K562 (cell line): ENCODE results near the gene SHBG. TPM values are rescaled to one million over a fixed set of nuclear protein-coding genes. Genes with fewer than 3 reads are reported as not detected.

ENCODE experiments used
- HNRNPL ChIP-seq: fragments of 200-400 bp; formaldehyde crosslinking; IDR thresholded peaks from 2 replicates; pipeline ENCODE4 v1.6.1; 2017; ENCODE audit warnings: low read depth, mild to moderate bottlenecking, low read length
- L3MBTL2 ChIP-seq: fragments of 450-650 bp; IDR thresholded peaks from 2 replicates; pipeline ENCODE4 v1.6.1; 2016; ENCODE audit warnings: mild to moderate bottlenecking, moderate library complexity
- MYNN ChIP-seq, 2 experiments: sonication (generic); formaldehyde crosslinking in 1 of 2; IDR thresholded peaks; 2 replicates each; pipeline versions ENCODE4 v1.5.0 to v1.6.1; 2016 to 2020; ENCODE audit warnings: antibody characterized with exemption in 1 of 2, missing genetic modification reagents in 1 of 2
- NCOA2 ChIP-seq, 2 experiments: fragments of 450-650 bp; IDR thresholded peaks; 2 replicates each; pipeline ENCODE4 v1.6.1; 2018; ENCODE audit warnings: mild to moderate bottlenecking in 2 of 2, moderate library complexity in 1 of 2; ENCODE audit not compliant: partially characterized antibody in 2 of 2
- NR4A1 ChIP-seq, 2 experiments: fragments of 250-450 bp in 1 of 2; fragments of 450-650 bp in 1 of 2; sonication (Bioruptor Pico) in 1 of 2; IDR thresholded peaks; 2 replicates each; pipeline versions ENCODE4 v1.4.0 to v1.6.1; 2016 to 2020; ENCODE audit warnings: mild to moderate bottlenecking in 2 of 2, missing compliant biosample characterization in 1 of 2, missing genetic modification characterization in 1 of 2, moderate library complexity in 1 of 2
- SMARCA5 ChIP-seq: fragments of 450-650 bp; IDR thresholded peaks from 2 replicates; pipeline ENCODE4 v1.6.1; 2016
- SOX6 ChIP-seq: fragments of 450-650 bp; IDR thresholded peaks from 2 replicates; pipeline ENCODE4 v1.6.1; 2014; ENCODE audit warnings: mild to moderate bottlenecking
- SRSF7 ChIP-seq: fragments of 200-400 bp; formaldehyde crosslinking; optimal IDR thresholded peaks from 2 replicates; pipeline ENCODE3; 2017; ENCODE audit warnings: mild to moderate bottlenecking, low read depth, low read length
- TAL1 ChIP-seq: fragments of 450-650 bp; IDR thresholded peaks from 2 replicates; pipeline ENCODE4 v1.6.1; 2016; ENCODE audit warnings: mild to moderate bottlenecking
- XRCC5 ChIP-seq: fragments of 200-400 bp; formaldehyde crosslinking; IDR thresholded peaks from 2 replicates; pipeline ENCODE4 v1.6.1; 2017; ENCODE audit warnings: low read depth, mild to moderate bottlenecking, low read length
- ZNF232 ChIP-seq: sonication (generic); formaldehyde crosslinking; IDR thresholded peaks from 2 replicates; pipeline ENCODE4 v1.8.0; 2022; ENCODE audit warnings: mild to moderate bottlenecking, missing genetic modification reagents
- ZNF408 ChIP-seq: fragments of 250-450 bp; sonication (Bioruptor Pico); IDR thresholded peaks from 2 replicates; pipeline ENCODE4 v1.4.0; 2020; ENCODE audit warnings: low read depth, mild to moderate bottlenecking, moderate library complexity
- polyA plus RNA-seq, 8 experiments: library from polyadenylated mRNA; depleted of rRNA in 4 of 8; stranded (reverse) in 5 of 8; unstranded in 3 of 8; fragments of >200 nt; fragmentation: Nextera tagmentation in 2 of 8; fragmentation: Illumina TruSeq in 1 of 8; extraction: Ambion mirVana in 2 of 8; extraction: Trizol in 1 of 8; gene quantifications; 2 replicates each; pipeline versions ENCODE4 v1.2.1 to v1.2.3, GENCODE V29; 2011 to 2014; ENCODE audit warnings: inconsistent platforms in 1 of 8, missing spikeins in 1 of 8
- total RNA-seq, 7 experiments: library from RNA; depleted of rRNA in 6 of 7; stranded (reverse); fragments of >200 nt in 6 of 7; fragmentation: Illumina TruSeq in 2 of 7; extraction: Trizol in 2 of 7; gene quantifications; 2 replicates each; pipeline versions ENCODE4 v1.2.1 to v1.2.3, GENCODE V29; 2011 to 2021; ENCODE audit warnings: low replicate concordance in 1 of 7
- TF ChIP-seq, protein P1 (sequence below): fragments of 250-450 bp; sonication (Bioruptor Pico); IDR thresholded peaks from 2 replicates; pipeline ENCODE4 v1.8.0; 2022; ENCODE audit warnings: moderate library complexity, mild to moderate bottlenecking, inconsistent platforms
- TF ChIP-seq, protein P2 (sequence below), 2 experiments: fragments of 450-650 bp; IDR thresholded peaks; 2 replicates each; pipeline ENCODE4 v1.6.1; 2016
- TF ChIP-seq, protein P3 (sequence below): fragments of 200-600 bp; sonication (generic); IDR thresholded peaks from one replicate; pipeline ENCODE4 v1.6.1; 2012; ENCODE audit warnings: mild to moderate bottlenecking, low read depth, low read length, inconsistent platforms

SHBG gene
- total and polyA plus RNA-seq, 9 of the 15 experiments (the other 6 are each of a cell fraction or from before 2014, with no cell fraction given) = not detected

- TF ChIP-seq, protein P1, sequence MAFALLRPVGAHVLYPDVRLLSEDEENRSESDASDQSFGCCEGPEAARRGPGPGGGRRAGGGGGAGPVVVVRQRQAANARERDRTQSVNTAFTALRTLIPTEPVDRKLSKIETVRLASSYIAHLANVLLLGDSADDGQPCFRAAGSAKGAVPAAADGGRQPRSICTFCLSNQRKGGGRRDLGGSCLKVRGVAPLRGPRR = no peak
- no peak for TF ChIP-seq NR4A1 (CRISPR knock-in tag; IDR thresholded peaks at IDR 0.05)
- peak; percentile 91 for TF ChIP-seq NR4A1 (tag; IDR thresholded peaks at IDR 0.05)
- TF ChIP-seq HNRNPL = no peak
- TF ChIP-seq NCOA2 (IDR thresholded peaks at IDR 0.05; ENCODE audit: partially characterized antibody in 2 of 2) = peak in 1 of 2 experiments; percentile 79
- TF ChIP-seq MYNN (IDR thresholded peaks at IDR 0.05) = no peak
- no peak for TF ChIP-seq MYNN (CRISPR knock-in tag; IDR thresholded peaks at IDR 0.05)
- TF ChIP-seq SMARCA5 = no peak
- TF ChIP-seq, protein P2, sequence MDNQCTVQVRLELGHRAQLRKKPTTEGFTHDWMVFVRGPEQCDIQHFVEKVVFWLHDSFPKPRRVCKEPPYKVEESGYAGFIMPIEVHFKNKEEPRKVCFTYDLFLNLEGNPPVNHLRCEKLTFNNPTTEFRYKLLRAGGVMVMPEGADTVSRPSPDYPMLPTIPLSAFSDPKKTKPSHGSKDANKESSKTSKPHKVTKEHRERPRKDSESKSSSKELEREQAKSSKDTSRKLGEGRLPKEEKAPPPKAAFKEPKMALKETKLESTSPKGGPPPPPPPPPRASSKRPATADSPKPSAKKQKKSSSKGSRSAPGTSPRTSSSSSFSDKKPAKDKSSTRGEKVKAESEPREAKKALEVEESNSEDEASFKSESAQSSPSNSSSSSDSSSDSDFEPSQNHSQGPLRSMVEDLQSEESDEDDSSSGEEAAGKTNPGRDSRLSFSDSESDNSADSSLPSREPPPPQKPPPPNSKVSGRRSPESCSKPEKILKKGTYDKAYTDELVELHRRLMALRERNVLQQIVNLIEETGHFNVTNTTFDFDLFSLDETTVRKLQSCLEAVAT (IDR thresholded peaks at IDR 0.05) = no peak
- peak; percentile 99 for TF ChIP-seq L3MBTL2
- peak; percentile 34; the same call in 1 of the 2 replicates for TF ChIP-seq SOX6
- no peak for TF ChIP-seq ZNF232 (CRISPR knock-in tag)
- TF ChIP-seq ZNF408 (CRISPR knock-in tag) = no peak
- TF ChIP-seq SRSF7 = no peak
- TF ChIP-seq XRCC5 = no peak
- no peak for TF ChIP-seq TAL1
- TF ChIP-seq, protein P3, sequence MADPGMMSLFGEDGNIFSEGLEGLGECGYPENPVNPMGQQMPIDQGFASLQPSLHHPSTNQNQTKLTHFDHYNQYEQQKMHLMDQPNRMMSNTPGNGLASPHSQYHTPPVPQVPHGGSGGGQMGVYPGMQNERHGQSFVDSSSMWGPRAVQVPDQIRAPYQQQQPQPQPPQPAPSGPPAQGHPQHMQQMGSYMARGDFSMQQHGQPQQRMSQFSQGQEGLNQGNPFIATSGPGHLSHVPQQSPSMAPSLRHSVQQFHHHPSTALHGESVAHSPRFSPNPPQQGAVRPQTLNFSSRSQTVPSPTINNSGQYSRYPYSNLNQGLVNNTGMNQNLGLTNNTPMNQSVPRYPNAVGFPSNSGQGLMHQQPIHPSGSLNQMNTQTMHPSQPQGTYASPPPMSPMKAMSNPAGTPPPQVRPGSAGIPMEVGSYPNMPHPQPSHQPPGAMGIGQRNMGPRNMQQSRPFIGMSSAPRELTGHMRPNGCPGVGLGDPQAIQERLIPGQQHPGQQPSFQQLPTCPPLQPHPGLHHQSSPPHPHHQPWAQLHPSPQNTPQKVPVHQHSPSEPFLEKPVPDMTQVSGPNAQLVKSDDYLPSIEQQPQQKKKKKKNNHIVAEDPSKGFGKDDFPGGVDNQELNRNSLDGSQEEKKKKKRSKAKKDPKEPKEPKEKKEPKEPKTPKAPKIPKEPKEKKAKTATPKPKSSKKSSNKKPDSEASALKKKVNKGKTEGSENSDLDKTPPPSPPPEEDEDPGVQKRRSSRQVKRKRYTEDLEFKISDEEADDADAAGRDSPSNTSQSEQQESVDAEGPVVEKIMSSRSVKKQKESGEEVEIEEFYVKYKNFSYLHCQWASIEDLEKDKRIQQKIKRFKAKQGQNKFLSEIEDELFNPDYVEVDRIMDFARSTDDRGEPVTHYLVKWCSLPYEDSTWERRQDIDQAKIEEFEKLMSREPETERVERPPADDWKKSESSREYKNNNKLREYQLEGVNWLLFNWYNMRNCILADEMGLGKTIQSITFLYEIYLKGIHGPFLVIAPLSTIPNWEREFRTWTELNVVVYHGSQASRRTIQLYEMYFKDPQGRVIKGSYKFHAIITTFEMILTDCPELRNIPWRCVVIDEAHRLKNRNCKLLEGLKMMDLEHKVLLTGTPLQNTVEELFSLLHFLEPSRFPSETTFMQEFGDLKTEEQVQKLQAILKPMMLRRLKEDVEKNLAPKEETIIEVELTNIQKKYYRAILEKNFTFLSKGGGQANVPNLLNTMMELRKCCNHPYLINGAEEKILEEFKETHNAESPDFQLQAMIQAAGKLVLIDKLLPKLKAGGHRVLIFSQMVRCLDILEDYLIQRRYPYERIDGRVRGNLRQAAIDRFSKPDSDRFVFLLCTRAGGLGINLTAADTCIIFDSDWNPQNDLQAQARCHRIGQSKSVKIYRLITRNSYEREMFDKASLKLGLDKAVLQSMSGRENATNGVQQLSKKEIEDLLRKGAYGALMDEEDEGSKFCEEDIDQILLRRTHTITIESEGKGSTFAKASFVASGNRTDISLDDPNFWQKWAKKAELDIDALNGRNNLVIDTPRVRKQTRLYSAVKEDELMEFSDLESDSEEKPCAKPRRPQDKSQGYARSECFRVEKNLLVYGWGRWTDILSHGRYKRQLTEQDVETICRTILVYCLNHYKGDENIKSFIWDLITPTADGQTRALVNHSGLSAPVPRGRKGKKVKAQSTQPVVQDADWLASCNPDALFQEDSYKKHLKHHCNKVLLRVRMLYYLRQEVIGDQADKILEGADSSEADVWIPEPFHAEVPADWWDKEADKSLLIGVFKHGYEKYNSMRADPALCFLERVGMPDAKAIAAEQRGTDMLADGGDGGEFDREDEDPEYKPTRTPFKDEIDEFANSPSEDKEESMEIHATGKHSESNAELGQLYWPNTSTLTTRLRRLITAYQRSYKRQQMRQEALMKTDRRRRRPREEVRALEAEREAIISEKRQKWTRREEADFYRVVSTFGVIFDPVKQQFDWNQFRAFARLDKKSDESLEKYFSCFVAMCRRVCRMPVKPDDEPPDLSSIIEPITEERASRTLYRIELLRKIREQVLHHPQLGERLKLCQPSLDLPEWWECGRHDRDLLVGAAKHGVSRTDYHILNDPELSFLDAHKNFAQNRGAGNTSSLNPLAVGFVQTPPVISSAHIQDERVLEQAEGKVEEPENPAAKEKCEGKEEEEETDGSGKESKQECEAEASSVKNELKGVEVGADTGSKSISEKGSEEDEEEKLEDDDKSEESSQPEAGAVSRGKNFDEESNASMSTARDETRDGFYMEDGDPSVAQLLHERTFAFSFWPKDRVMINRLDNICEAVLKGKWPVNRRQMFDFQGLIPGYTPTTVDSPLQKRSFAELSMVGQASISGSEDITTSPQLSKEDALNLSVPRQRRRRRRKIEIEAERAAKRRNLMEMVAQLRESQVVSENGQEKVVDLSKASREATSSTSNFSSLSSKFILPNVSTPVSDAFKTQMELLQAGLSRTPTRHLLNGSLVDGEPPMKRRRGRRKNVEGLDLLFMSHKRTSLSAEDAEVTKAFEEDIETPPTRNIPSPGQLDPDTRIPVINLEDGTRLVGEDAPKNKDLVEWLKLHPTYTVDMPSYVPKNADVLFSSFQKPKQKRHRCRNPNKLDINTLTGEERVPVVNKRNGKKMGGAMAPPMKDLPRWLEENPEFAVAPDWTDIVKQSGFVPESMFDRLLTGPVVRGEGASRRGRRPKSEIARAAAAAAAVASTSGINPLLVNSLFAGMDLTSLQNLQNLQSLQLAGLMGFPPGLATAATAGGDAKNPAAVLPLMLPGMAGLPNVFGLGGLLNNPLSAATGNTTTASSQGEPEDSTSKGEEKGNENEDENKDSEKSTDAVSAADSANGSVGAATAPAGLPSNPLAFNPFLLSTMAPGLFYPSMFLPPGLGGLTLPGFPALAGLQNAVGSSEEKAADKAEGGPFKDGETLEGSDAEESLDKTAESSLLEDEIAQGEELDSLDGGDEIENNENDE = no peak
Observed at GRCh38 chr17:7583253-7584109, 46.5 kb upstream of the SHBG start, which contains the start of gene MPDU1 (continued).
